HCT116 (cell line): ENCODE measurements around the gene R3HDM4. TPM values are rescaled to one million over a fixed set of nuclear protein-coding genes. Genes with fewer than 3 reads are reported as not detected.

Experiments
- ATAC-seq: fragments of 200-7000 bp; cut with Tn5 transposase; 2 replicates; pipeline ENCODE4 v1.9.1; 2020; ENCODE audit warnings: mild to moderate bottlenecking, moderate library complexity
- BruUV-seq: library from RNA; stranded (reverse); fragments of 400-500 nt; replicated peaks from 2 replicates; lab custom pipeline; 2021; lab: Mats Ljungman, UMichigan
- CTCF ChIA-PET: fragments of 300-600 bp; sonication (Branson Sonifier 250); formaldehyde crosslinking; loops from one replicate; lab custom pipeline; 2021; ENCODE audit warnings: antibody characterized with exemption; lab: Charles Lee
- POLR2A ChIA-PET: fragments of 300-600, 350-600 bp; sonication (Branson Sonifier 250); formaldehyde crosslinking; loops from one replicate; lab custom pipeline; 2021; ENCODE audit warnings: antibody characterized with exemption; lab: Charles Lee
- RAD21 ChIA-PET, 2 experiments: fragments of 300-600 bp; sonication (Branson Sonifier 250); formaldehyde crosslinking; loops; one replicate each; lab custom pipeline; 2023; ENCODE audit warnings: low total read pairs in 2 of 2; ENCODE audit not compliant: uncharacterized antibody in 2 of 2, unreplicated experiment in 2 of 2, low non-redundant PET in 1 of 2; lab: Charles Lee
- DNase-seq: peaks from one replicate; pipeline ENCODE4 v3.0.0-alpha.2; 2010; ENCODE audit warnings: low read depth, low spot score
- H2AFZ ChIP-seq: fragments of 200-600 bp; shearing (Covaris generic), sonication (generic); 2 replicates; pipeline ENCODE4 v1.6.1; 2017; ENCODE audit warnings: low read depth, mixed run types, mixed read lengths, antibody characterized with exemption, low read length; ENCODE audit not compliant: poor library complexity, severe bottlenecking
- H3K27ac ChIP-seq: 2 replicates; pipeline ENCODE4 v1.5.1; 2012; ENCODE audit warnings: low read depth, low read length
- H3K27me3 ChIP-seq: fragments of 200-600 bp; sonication (generic); 2 replicates; pipeline ENCODE4 v1.6.1; 2016; ENCODE audit warnings: mixed run types, low read length, mixed read lengths; ENCODE audit not compliant: insufficient read depth
- H3K36me3 ChIP-seq, 2 experiments: fragments of 200-500 bp in 1 of 2; fragments of 200-600 bp in 1 of 2; sonication (Bioruptor generic) in 1 of 2; sonication (generic) in 1 of 2; 2 replicates each; pipeline versions ENCODE4 v1.5.1 to v1.6.1; 2014 to 2016; ENCODE audit warnings: low read length in 2 of 2, inconsistent platforms in 1 of 2, mixed read lengths in 1 of 2, mixed run types in 1 of 2; ENCODE audit not compliant: insufficient read depth in 2 of 2, control insufficient read depth in 1 of 2
- H3K4me1 ChIP-seq, 2 experiments: fragments of 200-600 bp in 1 of 2; sonication (generic) in 1 of 2; 2 replicates each; pipeline versions ENCODE4 v1.5.1 to v1.6.1; 2012 to 2017; ENCODE audit warnings: low read length in 2 of 2, inconsistent platforms in 1 of 2, mild to moderate bottlenecking in 1 of 2, mixed read lengths in 1 of 2, mixed run types in 1 of 2, moderate library complexity in 1 of 2; ENCODE audit not compliant: insufficient read depth in 2 of 2, control insufficient read depth in 1 of 2
- H3K4me2 ChIP-seq: fragments of 200-600 bp; sonication (generic); 2 replicates; pipeline ENCODE4 v1.6.1; 2017; ENCODE audit warnings: mixed run types, low read length, mixed read lengths
- H3K4me3 ChIP-seq, 2 experiments: fragments of 200-600 bp in 1 of 2; sonication (generic) in 1 of 2; replicated peaks in 1 of 2; 2 replicates each; pipeline ENCODE4 v1.5.1; 2011 to 2016; ENCODE audit warnings: low read length in 2 of 2, control low read depth in 1 of 2, low read depth in 1 of 2, mild to moderate bottlenecking in 1 of 2, mixed read lengths in 1 of 2, mixed run types in 1 of 2
- H3K79me2 ChIP-seq: fragments of 200-600 bp; sonication (generic); 2 replicates; pipeline ENCODE4 v1.6.1; 2017; ENCODE audit warnings: mild to moderate bottlenecking, mixed run types, low read length, moderate library complexity, mixed read lengths; ENCODE audit not compliant: insufficient read depth
- H3K9ac ChIP-seq: fragments of 200-600 bp; sonication (generic); 2 replicates; pipeline ENCODE4 v1.6.1; 2016; ENCODE audit warnings: low read length, mixed read lengths
- H3K9me2 ChIP-seq: fragments of 200-600 bp; sonication (generic), shearing (Covaris generic); 2 replicates; pipeline ENCODE4 v1.6.1; 2017; ENCODE audit warnings: mixed run types, mild to moderate bottlenecking, moderate library complexity; ENCODE audit not compliant: insufficient read depth
- H3K9me3 ChIP-seq, 2 experiments: fragments of 200-500 bp in 1 of 2; fragments of 200-600 bp in 1 of 2; sonication (Bioruptor generic) in 1 of 2; sonication (generic) in 1 of 2; 2 replicates each; pipeline ENCODE4 v1.6.1; 2014 to 2017; ENCODE audit warnings: low read length in 2 of 2, mixed read lengths in 2 of 2, inconsistent platforms in 1 of 2, low read depth in 1 of 2, mild to moderate bottlenecking in 1 of 2, mixed run types in 1 of 2, moderate library complexity in 1 of 2; ENCODE audit not compliant: control insufficient read depth in 1 of 2, insufficient read depth in 1 of 2
- H4K20me1 ChIP-seq: fragments of 200-600 bp; sonication (generic), shearing (Covaris generic); 2 replicates; pipeline ENCODE4 v1.6.1; 2017; ENCODE audit warnings: mixed run types, mild to moderate bottlenecking, moderate library complexity; ENCODE audit not compliant: insufficient read depth
- CBX3 ChIP-seq: IDR thresholded peaks from 2 replicates; pipeline ENCODE4 v1.6.1; 2012; ENCODE audit warnings: low read depth
- CEBPB ChIP-seq: IDR thresholded peaks from 2 replicates; pipeline ENCODE4 v1.6.1; 2012; ENCODE audit warnings: low read depth
- ELF1 ChIP-seq: IDR thresholded peaks from 2 replicates; pipeline ENCODE4 v1.6.1; 2012; ENCODE audit warnings: low read depth, borderline replicate concordance
- EZH2 ChIP-seq: fragments of 200-600 bp; sonication (generic); IDR thresholded peaks from 2 replicates; pipeline ENCODE4 v1.6.1; 2017; ENCODE audit warnings: antibody characterized with exemption, mixed run types
- EZH2phosphoT487 ChIP-seq: fragments of 200-600 bp; IDR thresholded peaks from 2 replicates; pipeline ENCODE4 v1.6.1; 2018; ENCODE audit warnings: antibody characterized with exemption, borderline replicate concordance
- FOSL1 ChIP-seq: IDR thresholded peaks from 2 replicates; pipeline ENCODE4 v1.6.1; 2012; ENCODE audit warnings: low read depth
- JUND ChIP-seq: IDR thresholded peaks from 2 replicates; pipeline ENCODE4 v1.6.1; 2012
- POLR2A ChIP-seq: IDR thresholded peaks from 2 replicates; pipeline ENCODE4 v1.7.0; 2011; ENCODE audit warnings: borderline replicate concordance; ENCODE audit not compliant: insufficient read depth, insufficient read length; ENCODE audit errors: extremely low read depth
- POLR2AphosphoS5 ChIP-seq: IDR thresholded peaks from 2 replicates; pipeline ENCODE4 v1.6.1; 2011; ENCODE audit warnings: mild to moderate bottlenecking, low read depth, low read length, moderate library complexity
- RAD21 ChIP-seq: IDR thresholded peaks from 2 replicates; pipeline ENCODE4 v1.6.1; 2012; ENCODE audit warnings: low read depth, mild to moderate bottlenecking
- SIN3A ChIP-seq: IDR thresholded peaks from 2 replicates; pipeline ENCODE4 v1.6.1; 2012; ENCODE audit warnings: low read depth
- SP1 ChIP-seq: IDR thresholded peaks from 2 replicates; pipeline ENCODE4 v1.6.1; 2012; ENCODE audit warnings: low read depth
- SRF ChIP-seq: IDR thresholded peaks from 2 replicates; pipeline ENCODE4 v1.6.1; 2012; ENCODE audit warnings: low read depth
- TCF7L2 ChIP-seq: IDR thresholded peaks from 2 replicates; pipeline ENCODE4 v1.7.0; 2011; ENCODE audit warnings: borderline replicate concordance, inconsistent platforms; ENCODE audit not compliant: insufficient read depth, insufficient read length; ENCODE audit errors: extremely low read depth
- YY1 ChIP-seq: IDR thresholded peaks from 2 replicates; pipeline ENCODE4 v1.6.1; 2011; ENCODE audit warnings: low read length, low read depth, moderate library complexity, mild to moderate bottlenecking; ENCODE audit not compliant: insufficient replicate concordance; ENCODE audit errors: extremely low read depth
- ZFX ChIP-seq: fragments of 450-650 bp; IDR thresholded peaks from 2 replicates; pipeline ENCODE4 v1.6.1; 2017
- ZNF274 ChIP-seq: fragments of 200-500 bp; sonication (Bioruptor generic); IDR thresholded peaks from 2 replicates; pipeline ENCODE4 v1.6.1; 2014; ENCODE audit warnings: mild to moderate bottlenecking, low read depth, low read length, inconsistent platforms
- intact Hi-C: fragments of 100-400 bp; cut with micrococcal nuclease; formaldehyde crosslinking; loops from 2 replicates; pipeline ENCODE4 v1.10.0; 2022
- total RNA-seq: library from RNA; stranded (reverse); gene quantifications from one replicate; pipeline ENCODE4 v1.2.1, GENCODE V29; 2021; ENCODE audit not compliant: unreplicated experiment
- TF ChIP-seq, protein P1 (sequence below), 3 experiments: fragments of 200-600 bp in 1 of 3; sonication (generic) in 1 of 3; IDR thresholded peaks in 2 of 3; conservative IDR thresholded peaks in 1 of 3; 2 replicates each; pipeline ENCODE4 v1.5.1; 2012 to 2017; ENCODE audit warnings: low read depth in 2 of 3, low read length in 2 of 3, antibody characterized with exemption in 1 of 3, borderline replicate concordance in 1 of 3, control low read depth in 1 of 3, mild to moderate bottlenecking in 1 of 3, mixed read lengths in 1 of 3, mixed run types in 1 of 3, moderate library complexity in 1 of 3; ENCODE audit not compliant: insufficient read depth in 1 of 3
- TF ChIP-seq, protein P2 (sequence below): IDR thresholded peaks from 2 replicates; pipeline ENCODE4 v1.6.1; 2012
- TF ChIP-seq, protein P3 (sequence below): IDR thresholded peaks from 2 replicates; pipeline ENCODE4 v1.6.1; 2012; ENCODE audit warnings: low read depth

Gene R3HDM4
- total RNA-seq, 1 experiment from 2014 or later = 92.3 TPM

DNA sequence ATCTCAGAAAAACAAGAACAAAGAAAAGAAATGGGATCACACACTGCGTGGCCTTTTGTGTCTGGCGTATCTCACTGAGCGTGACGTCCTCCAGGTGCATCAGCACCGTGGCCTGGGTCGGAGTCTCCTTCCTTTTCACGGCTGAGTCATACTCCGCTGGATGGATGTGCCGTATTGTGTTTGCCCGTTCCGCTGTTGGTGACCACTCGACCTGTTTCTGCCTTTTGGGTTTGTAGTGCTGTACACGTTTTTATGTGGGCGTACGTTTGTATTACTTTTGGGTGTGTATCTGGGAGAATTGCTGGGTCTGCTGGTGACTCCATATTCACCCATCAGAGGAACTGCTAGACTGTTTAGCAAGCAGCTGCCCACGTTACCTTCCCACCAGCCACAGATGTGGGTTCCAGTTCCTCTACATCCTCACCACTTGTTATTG, 24.3 kb upstream of the R3HDM4 start:
- Histone ChIP-seq H3K4me3 (no peak overlapping the region), H3K9me2 (no peaks in the 10 kb centered on the region), H3K9ac (no peak overlapping the region), H3K27ac (no peak overlapping the region), H3K27me3 (no peaks in the 10 kb centered on the region), H4K20me1 (no peaks in the 10 kb centered on the region)
- BruUV-seq = no TSS peak
- CTCF ChIA-PET = no interaction called here
- intact Hi-C loops = no loop called here
- TF ChIP-seq POLR2AphosphoS5 = no peak
- no peak for TF ChIP-seq ZFX
- TF ChIP-seq TCF7L2 = no peak
- TF ChIP-seq YY1 = no peak
- TF ChIP-seq RAD21 = no peak
- no peak for TF ChIP-seq FOSL1
- TF ChIP-seq CBX3 = no peak
- TF ChIP-seq ELF1 = no peak
- TF ChIP-seq, protein P1, sequence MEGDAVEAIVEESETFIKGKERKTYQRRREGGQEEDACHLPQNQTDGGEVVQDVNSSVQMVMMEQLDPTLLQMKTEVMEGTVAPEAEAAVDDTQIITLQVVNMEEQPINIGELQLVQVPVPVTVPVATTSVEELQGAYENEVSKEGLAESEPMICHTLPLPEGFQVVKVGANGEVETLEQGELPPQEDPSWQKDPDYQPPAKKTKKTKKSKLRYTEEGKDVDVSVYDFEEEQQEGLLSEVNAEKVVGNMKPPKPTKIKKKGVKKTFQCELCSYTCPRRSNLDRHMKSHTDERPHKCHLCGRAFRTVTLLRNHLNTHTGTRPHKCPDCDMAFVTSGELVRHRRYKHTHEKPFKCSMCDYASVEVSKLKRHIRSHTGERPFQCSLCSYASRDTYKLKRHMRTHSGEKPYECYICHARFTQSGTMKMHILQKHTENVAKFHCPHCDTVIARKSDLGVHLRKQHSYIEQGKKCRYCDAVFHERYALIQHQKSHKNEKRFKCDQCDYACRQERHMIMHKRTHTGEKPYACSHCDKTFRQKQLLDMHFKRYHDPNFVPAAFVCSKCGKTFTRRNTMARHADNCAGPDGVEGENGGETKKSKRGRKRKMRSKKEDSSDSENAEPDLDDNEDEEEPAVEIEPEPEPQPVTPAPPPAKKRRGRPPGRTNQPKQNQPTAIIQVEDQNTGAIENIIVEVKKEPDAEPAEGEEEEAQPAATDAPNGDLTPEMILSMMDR (IDR thresholded peaks at IDR 0.05 in 2 of 3, conservative IDR thresholded peaks at IDR 0.05 in 1 of 3; ENCODE audit: borderline replicate concordance in 1 of 3, insufficient read depth in 1 of 3, low read depth in 2 of 3, low read length in 2 of 3) = no peak
- TF ChIP-seq SP1 = no peak
- no peak for TF ChIP-seq ZNF274
- no peak for TF ChIP-seq SRF
- TF ChIP-seq, protein P2, sequence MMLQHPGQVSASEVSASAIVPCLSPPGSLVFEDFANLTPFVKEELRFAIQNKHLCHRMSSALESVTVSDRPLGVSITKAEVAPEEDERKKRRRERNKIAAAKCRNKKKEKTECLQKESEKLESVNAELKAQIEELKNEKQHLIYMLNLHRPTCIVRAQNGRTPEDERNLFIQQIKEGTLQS = no peak
- no peak for TF ChIP-seq CEBPB
- TF ChIP-seq JUND = no peak
- no peak for TF ChIP-seq POLR2A
- TF ChIP-seq EZH2phosphoT487 = no peak
- TF ChIP-seq SIN3A = no peak
- no peak for TF ChIP-seq EZH2
- TF ChIP-seq, protein P3, sequence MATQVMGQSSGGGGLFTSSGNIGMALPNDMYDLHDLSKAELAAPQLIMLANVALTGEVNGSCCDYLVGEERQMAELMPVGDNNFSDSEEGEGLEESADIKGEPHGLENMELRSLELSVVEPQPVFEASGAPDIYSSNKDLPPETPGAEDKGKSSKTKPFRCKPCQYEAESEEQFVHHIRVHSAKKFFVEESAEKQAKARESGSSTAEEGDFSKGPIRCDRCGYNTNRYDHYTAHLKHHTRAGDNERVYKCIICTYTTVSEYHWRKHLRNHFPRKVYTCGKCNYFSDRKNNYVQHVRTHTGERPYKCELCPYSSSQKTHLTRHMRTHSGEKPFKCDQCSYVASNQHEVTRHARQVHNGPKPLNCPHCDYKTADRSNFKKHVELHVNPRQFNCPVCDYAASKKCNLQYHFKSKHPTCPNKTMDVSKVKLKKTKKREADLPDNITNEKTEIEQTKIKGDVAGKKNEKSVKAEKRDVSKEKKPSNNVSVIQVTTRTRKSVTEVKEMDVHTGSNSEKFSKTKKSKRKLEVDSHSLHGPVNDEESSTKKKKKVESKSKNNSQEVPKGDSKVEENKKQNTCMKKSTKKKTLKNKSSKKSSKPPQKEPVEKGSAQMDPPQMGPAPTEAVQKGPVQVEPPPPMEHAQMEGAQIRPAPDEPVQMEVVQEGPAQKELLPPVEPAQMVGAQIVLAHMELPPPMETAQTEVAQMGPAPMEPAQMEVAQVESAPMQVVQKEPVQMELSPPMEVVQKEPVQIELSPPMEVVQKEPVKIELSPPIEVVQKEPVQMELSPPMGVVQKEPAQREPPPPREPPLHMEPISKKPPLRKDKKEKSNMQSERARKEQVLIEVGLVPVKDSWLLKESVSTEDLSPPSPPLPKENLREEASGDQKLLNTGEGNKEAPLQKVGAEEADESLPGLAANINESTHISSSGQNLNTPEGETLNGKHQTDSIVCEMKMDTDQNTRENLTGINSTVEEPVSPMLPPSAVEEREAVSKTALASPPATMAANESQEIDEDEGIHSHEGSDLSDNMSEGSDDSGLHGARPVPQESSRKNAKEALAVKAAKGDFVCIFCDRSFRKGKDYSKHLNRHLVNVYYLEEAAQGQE = no peak
- TF ChIP-seq, all 23 proteins: peak for 0
- ATAC-seq = no peak
- Histone ChIP-seq H2AFZ (no peak overlapping the region), H3K79me2 (peaks cover 11% of the 10 kb centered on the region; the same call in 1 of the 2 replicates), H3K9me3 (no peaks in the 10 kb centered on the region), H3K4me2 (no peak overlapping the region), H3K4me1 (peaks cover 40 to 44% of the 10 kb centered on the region in 2 experiments), H3K36me3 (no peaks in the 10 kb centered on the region)
- DNase-seq = no peak
- ChIA-PET RAD21 (no interaction called here), POLR2A (no interaction called here)
